H1 (cell line): ENCODE data around the gene LRRK1. TPM values are rescaled to one million over a fixed set of nuclear protein-coding genes. Genes with fewer than 3 reads are reported as not detected.

ENCODE experiments used
- BRCA1 ChIP-seq: IDR thresholded peaks from 2 replicates; pipeline ENCODE4 v1.6.1; 2012; ENCODE audit warnings: low read depth, low read length, improper control_type of control experiment
- CHD7 ChIP-seq: fragments of 300-600 bp; sonication (generic); IDR thresholded peaks from 2 replicates; pipeline ENCODE4 v1.7.1; 2012; ENCODE audit warnings: low read length, moderate library complexity, mild to moderate bottlenecking, inconsistent platforms; ENCODE audit not compliant: insufficient replicate concordance
- GTF2F1 ChIP-seq: IDR thresholded peaks from 2 replicates; pipeline ENCODE4 v1.6.1; 2012; ENCODE audit warnings: low read depth, low read length, improper control_type of control experiment, borderline replicate concordance
- RBBP5 ChIP-seq: IDR thresholded peaks from 2 replicates; pipeline ENCODE4 v1.7.1; 2012; ENCODE audit warnings: low read depth, mild to moderate bottlenecking, inconsistent platforms, low read length, moderate library complexity, borderline replicate concordance
- RFX5 ChIP-seq: IDR thresholded peaks from 2 replicates; pipeline ENCODE4 v1.6.1; 2011; ENCODE audit warnings: low read depth, low read length, improper control_type of control experiment, borderline replicate concordance
- RNF2 ChIP-seq: fragments of 200-900, 300-1000 bp; sonication (generic); IDR thresholded peaks from 2 replicates; pipeline ENCODE4 v1.7.1; 2016; ENCODE audit warnings: borderline replicate concordance, low read depth, mild to moderate bottlenecking, antibody characterized with exemption, low read length; ENCODE audit not compliant: poor library complexity, severe bottlenecking; ENCODE audit errors: missing control alignments
- TCF12 ChIP-seq: IDR thresholded peaks from 2 replicates; pipeline ENCODE4 v1.6.1; 2011; ENCODE audit warnings: low read depth, mild to moderate bottlenecking, low read length
- USF2 ChIP-seq: IDR thresholded peaks from 2 replicates; pipeline ENCODE4 v1.6.1; 2011; ENCODE audit warnings: low read length, improper control_type of control experiment
- polyA plus RNA-seq, 7 experiments: library from polyadenylated mRNA; depleted of rRNA in 3 of 7; stranded (reverse) in 5 of 7; unstranded in 2 of 7; fragments of >200 nt in 5 of 7; fragments of 200-250 nt in 2 of 7; gene quantifications; 1 replicate in 5 of 7; 2 replicates in 1 of 7; 4 replicates in 1 of 7; pipeline versions ENCODE4 v1.2.1 to v1.2.3, GENCODE V29; 2011 to 2013; ENCODE audit warnings: missing spikeins in 2 of 7, mixed read lengths in 2 of 7
- total RNA-seq: library from RNA; stranded (reverse); fragmentation: NEBNext Ultra II Directional; extraction: Animal tissue kit (Norgen Biotek cat#: 25700); gene quantifications from 2 replicates; pipeline ENCODE4 v1.2.1, GENCODE V29; 2021

LRRK1 gene
- total and polyA plus RNA-seq, 2 of the 8 experiments (the other 6 are each of a cell fraction or from before 2014, with no cell fraction given), result 1.2 to 3.6 TPM

GRCh38 chr15:101087172-101087769 lies 168.1 kb downstream of the LRRK1 start (continued):
- TF ChIP-seq CHD7 (no peak), GTF2F1 (no peak), RNF2 (no peak), RBBP5 (no peak), TCF12 (no peak), RFX5 (no peak), BRCA1 (no peak), USF2 (no peak)
